GM23338 (cell line): ENCODE measurements around the gene CIB4.
A peak's percentile ranks its signal among the peaks of the same experiment; 100 is the strongest.

Experiments
- CTCF ChIP-seq, 2 experiments: fragments of 200-600 bp in 1 of 2; sonication (generic) in 1 of 2; conservative IDR thresholded peaks; 2 replicates each; pipeline versions ENCODE4 v1.5.1 to v1.6.1; 2016 to 2017; ENCODE audit warnings: antibody characterized with exemption in 2 of 2, low read depth in 2 of 2, mild to moderate bottlenecking in 2 of 2, moderate library complexity in 1 of 2
- EZH2 ChIP-seq: fragments of 200-600 bp; sonication (generic); IDR thresholded peaks from one replicate; pipeline ENCODE4 v1.8.0; 2017; ENCODE audit warnings: antibody characterized with exemption, mild to moderate bottlenecking, low read depth; ENCODE audit not compliant: unreplicated experiment
- NANOG ChIP-seq: IDR thresholded peaks from 2 replicates; pipeline ENCODE4 v1.6.1; 2016; ENCODE audit warnings: antibody characterized with exemption, borderline replicate concordance
- POLR2AphosphoS5 ChIP-seq: IDR thresholded peaks from 2 replicates; pipeline ENCODE4 v1.6.1; 2016; ENCODE audit warnings: antibody characterized with exemption, low read depth
- TF ChIP-seq, protein P1 (sequence below): IDR thresholded peaks from 2 replicates; pipeline ENCODE4 v1.6.1; 2016; ENCODE audit warnings: antibody characterized with exemption

- TF ChIP-seq POLR2AphosphoS5 (no peak), CTCF (conservative IDR thresholded peaks at IDR 0.05; ENCODE audit: low read depth in 2 of 2) (peak; percentile 87 to 98), NANOG (no peak), EZH2 (no peak)
- TF ChIP-seq, protein P1, sequence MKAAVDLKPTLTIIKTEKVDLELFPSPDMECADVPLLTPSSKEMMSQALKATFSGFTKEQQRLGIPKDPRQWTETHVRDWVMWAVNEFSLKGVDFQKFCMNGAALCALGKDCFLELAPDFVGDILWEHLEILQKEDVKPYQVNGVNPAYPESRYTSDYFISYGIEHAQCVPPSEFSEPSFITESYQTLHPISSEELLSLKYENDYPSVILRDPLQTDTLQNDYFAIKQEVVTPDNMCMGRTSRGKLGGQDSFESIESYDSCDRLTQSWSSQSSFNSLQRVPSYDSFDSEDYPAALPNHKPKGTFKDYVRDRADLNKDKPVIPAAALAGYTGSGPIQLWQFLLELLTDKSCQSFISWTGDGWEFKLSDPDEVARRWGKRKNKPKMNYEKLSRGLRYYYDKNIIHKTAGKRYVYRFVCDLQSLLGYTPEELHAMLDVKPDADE: no peak
Measured at GRCh38 chr2:26605195-26605998, 35.8 kb downstream of the CIB4 start.
